Body of pancreas (tissue), 4 donors: ENCODE data around the gene RBCK1.
"Not testable (repeated sequence)": the region's sequence is repeated elsewhere in the genome, so short reads cannot be mapped to it uniquely, and the experiment has no call there.

Experiments
- CTCF ChIP-seq, 7 experiments: fragments of 450-650 bp in 4 of 7; fragments of 200-600 bp in 3 of 7; sonication (generic) in 3 of 7; IDR thresholded peaks; one replicate each; pipeline ENCODE4 v1.5.1; 2016 to 2019; ENCODE audit warnings: antibody characterized with exemption in 7 of 7
- POLR2A ChIP-seq, 3 donors: fragments of 450-650 bp; IDR thresholded peaks; one replicate each; pipeline ENCODE4 v1.6.1; 2016; ENCODE audit warnings: antibody characterized with exemption in 3 of 3, mild to moderate bottlenecking in 2 of 3

GRCh38 chr20:393296-393695 is 14.8 kb upstream of the RBCK1 start:
- TF ChIP-seq CTCF, POLR2A (IDR thresholded peaks at IDR 0.05): not testable (repeated sequence)
